Pulmonary artery endothelial cell (primary cell): Measurements from ENCODE around the gene PLS3. TPM values are rescaled to one million over a fixed set of nuclear protein-coding genes. Genes with fewer than 3 reads are reported as not detected.
"Not testable (repeated sequence)": the region's sequence is repeated elsewhere in the genome, so short reads cannot be mapped to it uniquely, and the experiment has no call there.

ENCODE experiments used
- DNase-seq: peaks from one replicate; pipeline ENCODE4 v3.0.0-alpha.2; 2011; ENCODE audit warnings: low read depth, low spot score
- total RNA-seq: library from RNA; depleted of rRNA; stranded (reverse); fragments of >200 nt; gene quantifications from 2 replicates; pipeline ENCODE4 v1.2.3, GENCODE V29; 2014

PLS3 gene
- total RNA-seq, 1 donor from 2014 or later, result 701 TPM

DNA sequence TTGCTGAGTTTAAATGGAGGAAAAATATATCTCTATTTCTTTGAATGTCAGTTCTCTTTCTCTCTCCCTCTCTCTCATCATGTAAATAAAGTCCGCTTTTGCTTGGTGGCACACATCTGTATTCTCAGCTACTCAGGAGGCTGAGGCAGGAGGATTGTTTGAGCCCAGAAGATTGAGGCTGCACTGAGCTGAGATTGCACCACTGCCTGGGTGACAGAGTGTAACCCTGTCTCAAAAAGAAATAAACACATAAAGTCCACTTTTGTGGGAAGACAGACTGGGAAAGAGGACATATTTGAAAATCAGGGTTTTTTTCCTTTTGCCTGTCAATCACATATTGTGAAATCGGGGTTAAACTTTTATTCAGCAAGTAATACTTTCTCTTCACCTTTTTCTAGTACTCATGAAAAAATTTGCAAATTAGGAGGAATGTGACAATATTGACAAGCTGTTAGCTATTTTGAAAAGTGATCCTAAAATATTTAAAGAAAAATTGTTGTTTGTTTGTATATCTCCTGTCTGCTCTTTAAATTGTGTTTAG lies 42.6 kb downstream of the PLS3 start:
- DNase-seq, result no peak

DNA sequence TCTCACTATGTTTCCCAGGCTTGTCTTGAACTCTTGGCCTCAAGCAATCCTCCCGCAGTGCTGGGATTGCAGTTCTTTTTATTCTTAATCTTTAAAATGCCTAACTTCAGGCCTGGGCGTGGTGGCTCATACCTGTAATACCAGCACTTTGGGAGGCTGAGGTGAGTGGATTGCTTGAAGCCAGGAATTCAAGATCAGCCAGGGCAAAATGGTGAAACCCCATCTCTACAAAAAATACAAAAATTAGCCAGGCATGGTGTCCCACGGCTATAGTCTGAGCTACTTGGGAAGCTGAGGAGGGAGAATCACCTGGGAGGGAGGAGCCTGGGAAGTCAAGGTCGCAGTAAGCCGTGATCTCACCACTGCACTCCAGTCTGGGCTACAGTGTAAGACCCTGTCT lies 45.9 kb downstream of the PLS3 start:
- no peak for DNase-seq

DNA sequence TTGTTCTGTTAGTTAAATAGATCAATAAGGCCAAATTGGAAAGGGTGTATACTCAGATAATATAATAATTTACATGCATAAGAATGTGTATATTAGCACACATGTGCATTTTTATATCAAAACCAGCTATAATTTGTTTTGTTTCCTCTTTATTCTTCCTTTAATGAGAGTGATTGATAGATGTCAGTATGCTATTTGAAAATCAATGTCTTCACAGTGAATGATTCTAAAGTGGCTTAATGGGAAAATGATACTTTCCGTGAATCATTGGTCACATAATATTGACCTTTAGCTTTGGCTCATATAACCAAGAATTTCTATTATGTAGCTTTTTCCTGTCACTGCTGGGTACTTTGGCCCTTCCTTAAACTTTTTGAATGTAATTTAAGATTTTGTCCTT lies 48.6 kb downstream of the PLS3 start:
- no peak for DNase-seq

DNA sequence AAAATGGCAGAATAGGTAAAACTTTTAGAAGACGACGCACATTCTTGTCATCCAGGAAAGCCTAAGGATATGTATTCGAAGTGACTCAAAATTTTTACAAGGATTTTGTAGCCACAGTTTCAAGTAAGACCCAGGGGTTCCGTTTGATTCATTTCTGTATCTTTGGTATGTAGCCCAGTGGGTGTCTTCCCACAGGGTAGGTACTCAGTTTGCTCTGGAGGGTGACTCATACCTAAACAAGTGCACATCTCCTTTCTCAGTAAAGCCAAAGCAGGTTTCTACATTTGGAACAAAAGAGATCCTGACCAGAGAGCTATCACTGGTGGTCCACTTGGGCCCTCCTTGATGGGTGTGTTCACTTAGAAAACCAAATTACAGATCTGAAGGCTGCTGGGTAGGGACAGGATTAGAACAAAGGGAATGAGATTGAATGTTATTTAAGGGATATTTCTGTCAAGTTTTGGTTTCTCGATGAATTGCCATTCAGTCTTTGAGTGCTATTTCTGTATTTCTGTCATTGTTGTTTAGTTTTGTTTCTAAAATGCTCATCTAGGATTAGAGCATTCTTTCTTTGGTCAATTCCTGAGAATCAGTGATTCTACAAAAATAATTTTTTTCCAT lies 56.1 kb downstream of the PLS3 start:
- DNase-seq, result no peak

DNA sequence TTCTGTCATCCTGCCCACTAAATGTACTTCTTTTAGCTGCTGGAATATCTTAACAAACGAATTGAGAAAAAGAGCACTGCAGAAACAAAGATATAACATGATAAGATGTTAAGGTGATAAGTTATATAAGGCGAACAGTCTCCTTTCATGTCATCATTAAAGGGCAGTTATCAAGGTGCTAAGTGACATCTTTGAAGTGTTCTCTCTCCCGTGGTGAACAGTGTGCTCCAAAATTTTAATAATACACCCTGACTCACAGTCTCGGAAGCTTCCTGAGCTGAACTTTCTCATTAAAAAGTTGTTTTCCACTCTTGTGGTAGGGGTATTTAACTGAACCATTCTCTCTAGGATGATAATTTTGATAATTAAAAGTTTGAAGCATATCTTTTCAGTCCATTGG lies 61.6 kb downstream of the PLS3 start:
- DNase-seq, result no peak

DNA sequence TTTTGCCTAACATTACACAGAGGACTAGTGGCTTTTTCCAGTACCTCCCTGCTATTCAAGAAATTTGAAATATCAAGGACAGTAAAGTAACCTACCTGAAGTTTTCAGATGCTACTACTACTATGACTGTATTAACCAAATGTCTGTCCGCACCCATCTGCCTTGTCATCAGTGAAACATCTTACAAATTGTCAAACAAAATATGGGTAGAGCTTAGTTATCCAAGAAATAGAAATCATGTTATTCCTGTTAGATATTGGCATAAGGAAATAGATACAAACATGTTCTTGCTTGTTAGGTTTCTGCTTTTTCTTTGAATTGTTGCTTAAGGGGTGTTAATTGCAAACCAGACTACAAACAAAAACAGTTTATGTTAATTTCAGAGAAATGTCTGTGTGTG lies 63.9 kb downstream of the PLS3 start:
- no peak for DNase-seq

DNA sequence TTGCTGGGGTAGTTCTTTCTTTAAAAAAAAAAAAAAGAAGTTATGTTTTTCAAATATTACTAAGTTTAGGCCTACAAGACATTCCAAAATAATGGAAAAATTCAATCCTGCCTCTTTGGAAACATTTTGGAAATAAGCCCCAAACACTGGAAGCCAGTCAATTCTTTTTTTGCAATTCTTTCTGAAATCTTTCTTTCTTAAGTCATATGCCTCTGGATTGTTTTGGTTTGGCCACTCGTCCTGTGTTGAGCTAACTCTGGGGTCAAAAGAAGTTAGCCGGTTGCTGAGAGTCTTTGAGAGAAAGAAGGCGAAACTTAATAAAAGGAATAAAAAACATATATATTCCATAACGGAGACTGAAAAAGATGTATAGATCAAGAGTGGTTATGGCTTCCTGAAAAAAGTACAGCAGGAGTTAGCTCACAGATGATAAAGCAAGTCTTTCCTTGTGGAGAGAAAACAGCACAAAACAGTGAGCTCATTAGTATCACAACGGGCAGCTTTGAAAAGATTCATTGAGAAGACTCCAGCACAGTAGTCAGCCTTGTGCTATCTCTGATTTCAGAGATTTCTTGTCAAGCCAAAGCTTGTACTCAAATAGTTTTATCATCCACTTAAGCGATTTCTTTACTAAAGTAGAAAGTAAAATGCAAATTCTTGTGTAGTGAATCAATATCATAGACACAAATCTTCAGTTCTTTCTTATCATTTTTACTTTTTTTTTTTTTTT lies 64.8 kb downstream of the PLS3 start:
- DNase-seq, result no peak

DNA sequence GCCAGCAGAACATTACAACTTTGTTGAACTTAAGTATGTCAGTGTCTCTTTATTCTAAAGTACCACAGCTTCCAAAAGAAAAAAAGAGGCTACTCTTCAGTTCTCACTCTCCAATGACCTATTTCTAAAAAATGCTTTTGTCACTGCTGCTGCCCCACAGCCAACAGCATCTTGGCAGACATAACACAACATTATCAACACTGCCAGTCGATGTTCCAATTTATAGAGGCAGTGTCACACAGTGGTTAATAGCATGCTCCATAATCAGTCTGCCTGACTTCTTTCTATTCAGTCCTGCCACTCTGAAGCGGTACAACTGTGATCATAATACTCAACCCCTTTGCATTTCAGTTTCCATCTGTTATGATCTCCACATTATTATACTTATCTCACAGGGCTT lies 69.2 kb downstream of the PLS3 start:
- no peak for DNase-seq

DNA sequence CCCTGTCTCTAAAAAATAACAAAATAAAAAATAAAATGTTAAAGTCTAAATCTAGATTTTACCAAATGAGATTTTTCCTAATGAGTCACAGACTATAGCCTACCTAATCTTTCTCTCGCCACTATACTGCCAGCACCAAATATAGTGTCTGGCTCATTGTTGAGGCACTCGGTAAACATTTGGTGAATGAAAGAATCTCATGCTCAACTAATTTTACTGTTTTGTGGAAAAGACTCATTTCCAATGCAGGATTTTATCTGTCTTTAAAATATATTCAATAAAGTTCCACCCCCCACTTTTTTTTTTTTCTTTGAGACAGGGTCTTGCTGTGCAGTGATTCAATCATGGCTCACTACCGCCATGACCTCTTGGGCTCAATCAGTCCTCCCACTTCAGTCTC lies 71.5 kb downstream of the PLS3 start:
- DNase-seq, result no peak

DNA sequence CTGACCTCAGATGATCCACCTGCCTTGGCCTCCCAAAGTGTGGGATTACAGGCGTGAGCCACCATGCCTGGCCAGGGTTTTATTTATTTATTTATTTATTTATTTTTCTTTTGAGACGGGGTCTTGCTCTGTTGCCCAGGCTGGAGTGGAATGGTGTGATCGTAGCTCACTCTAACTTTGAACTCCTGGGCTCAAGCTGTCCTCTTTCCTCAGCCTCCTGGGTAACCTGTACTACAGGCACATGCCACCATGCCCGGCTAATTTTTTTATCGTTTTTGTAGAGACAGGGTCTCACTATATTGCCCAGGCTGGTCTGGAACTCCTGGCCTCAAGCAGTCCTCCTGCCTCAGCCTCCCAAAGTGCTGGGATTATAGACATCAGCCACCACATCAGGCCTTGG lies 72.4 kb downstream of the PLS3 start:
- DNase-seq, result not testable (repeated sequence)

DNA sequence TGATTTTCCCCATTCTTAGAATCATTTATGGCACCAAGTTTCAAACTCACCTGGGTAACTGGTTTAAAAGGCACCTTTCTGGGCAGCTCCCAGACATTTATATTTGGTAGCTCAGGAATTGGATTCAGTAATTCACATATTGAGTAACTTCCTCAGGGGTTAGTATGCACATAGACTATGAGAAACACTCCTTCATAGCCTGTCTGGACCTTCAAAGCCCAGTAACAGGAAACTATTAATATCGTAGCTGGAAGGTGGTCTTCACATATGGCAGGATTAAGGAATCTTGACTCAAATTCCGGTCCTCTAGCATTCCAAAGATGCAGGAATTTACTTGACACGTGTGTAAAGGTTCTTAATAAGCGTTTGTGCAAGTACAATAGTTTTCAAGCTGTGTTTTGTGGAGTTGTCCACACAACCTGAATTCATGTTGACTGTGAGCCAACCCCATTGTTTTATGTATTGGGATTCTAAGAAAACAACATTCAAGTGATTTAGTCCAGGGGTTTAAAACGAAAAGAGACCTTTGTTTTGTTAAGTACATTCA lies 78.4 kb downstream of the PLS3 start:
- DNase-seq, result peak; percentile 30

DNA sequence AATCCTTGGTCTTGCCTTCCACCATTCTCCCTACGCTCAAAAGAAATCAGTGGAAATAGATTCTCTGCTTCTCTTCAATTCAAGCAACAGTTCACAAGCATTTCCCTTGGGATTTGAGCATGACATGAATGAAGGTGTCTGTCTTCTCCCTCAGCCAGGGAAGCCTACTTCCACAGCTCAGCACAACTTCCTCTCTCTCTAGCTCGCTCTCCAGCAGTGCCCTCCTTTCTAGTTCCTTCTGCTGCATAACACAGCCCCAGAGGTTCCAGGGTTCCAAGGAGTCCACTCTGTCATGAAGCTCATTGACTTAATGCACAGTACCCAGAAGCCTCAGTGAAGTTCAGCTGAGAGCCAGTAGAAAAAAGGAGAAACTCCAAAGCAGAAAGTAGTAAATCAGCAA lies 81.3 kb downstream of the PLS3 start:
- no peak for DNase-seq

DNA sequence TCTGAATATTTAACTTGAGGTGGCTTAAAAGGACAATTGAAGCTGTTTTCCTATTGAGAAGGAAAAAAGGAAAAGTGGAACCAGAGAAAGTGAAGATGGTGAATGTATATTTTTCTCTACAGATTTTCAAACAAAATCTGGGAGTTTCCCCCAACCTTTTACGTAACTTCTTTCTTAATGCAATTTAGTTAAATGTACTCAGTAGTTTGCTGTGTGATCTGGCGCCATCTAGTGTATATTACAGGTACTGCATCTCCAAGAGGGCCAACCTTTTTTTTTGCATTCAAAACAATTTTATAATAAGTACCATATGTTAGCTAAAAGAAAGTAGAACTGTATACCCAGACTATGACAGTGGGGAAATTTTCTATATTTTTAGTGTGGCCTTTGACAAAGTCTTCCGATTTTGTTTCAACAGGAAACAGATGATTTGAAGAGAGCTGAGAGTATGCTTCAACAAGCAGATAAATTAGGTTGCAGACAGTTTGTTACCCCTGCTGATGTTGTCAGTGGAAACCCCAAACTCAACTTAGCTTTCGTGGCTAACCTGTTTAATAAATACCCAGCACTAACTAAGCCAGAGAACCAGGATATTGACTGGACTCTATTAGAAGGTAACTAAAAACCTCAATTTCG lies 82.0 kb downstream of the PLS3 start:
- peak; percentile 2 for DNase-seq

DNA sequence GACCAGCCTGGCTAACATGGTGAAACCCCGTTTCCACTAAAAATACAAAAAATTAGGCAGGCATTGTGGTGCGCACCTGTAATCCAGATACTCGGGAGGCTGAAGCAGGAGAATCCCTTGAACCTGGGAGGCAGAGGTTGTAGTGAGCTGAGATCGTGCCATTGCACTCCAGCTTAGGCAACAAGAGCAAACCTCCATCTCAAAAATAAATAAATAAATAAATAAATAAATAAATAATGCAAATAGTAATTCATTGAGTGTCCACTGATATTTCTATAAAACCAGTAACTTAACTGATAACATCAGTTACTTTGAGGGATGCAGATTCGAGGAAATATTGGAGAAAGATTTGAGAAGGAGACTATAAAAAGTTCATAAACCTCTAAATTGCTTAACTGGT lies 83.4 kb downstream of the PLS3 start:
- not testable (repeated sequence) for DNase-seq

DNA sequence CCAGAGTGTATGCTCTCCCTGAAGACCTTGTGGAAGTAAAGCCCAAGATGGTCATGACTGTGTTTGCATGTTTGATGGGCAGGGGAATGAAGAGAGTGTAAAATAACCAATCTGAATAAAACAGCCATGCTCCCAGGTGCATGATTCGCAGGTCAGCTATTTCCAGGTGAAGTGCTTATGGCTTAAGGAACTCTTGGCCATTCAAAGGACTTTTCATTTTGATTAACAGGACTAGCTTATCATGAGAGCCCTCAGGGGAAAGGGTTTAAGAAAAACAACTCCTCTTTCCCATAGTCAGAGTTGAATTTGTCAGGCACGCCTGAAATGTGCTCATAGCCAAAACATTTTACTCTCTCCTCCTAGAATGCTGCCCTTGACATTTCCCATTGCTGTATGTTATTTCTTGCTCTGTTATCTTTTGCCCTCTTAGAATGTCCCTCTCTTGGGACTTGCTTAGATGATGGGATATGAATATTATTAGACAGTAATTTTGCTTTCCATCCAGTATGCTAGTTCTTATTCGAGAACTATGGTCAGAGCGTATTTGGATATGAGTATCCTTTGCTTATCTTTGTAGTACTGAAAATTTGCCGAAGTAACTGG lies 88.6 kb downstream of the PLS3 start:
- DNase-seq, result no peak

DNA sequence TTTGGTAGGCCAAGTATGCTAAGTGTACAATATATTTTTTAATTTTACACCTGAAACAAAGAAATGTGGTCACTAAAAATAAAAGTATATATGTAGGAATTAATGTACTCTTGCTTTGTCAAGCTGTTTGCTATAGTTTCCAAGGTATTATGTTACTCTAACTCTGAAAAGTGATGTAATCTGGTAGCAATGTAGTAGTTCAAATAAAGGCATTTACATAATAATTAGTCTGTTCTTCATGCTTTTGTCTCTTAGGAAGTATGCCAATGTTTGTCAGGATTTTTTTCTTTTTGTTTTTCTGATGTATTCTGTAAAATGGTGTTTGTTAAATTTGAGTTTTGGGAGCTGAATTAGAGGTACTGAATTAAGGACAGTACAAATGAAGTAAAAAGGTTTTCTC lies 89.5 kb downstream of the PLS3 start:
- DNase-seq, result no peak

DNA sequence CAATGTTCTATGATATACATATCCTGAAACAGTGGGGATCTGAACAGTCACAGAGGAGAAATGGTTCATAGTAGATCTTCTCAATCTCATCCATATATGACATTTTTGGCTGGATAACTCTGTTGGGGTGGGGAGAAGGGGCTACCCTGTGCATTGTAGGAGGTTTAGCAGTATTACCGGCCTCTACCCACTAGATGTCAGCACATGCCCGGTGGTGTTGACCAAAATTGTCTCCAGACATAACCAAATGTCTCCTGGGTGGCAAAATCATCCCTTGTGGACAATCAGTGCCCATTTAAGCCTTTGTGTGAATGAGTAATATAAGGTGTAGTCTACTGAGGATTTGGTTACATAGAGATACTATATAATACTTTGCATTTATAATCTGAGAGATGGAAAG lies 89.9 kb downstream of the PLS3 start:
- DNase-seq, result no peak

DNA sequence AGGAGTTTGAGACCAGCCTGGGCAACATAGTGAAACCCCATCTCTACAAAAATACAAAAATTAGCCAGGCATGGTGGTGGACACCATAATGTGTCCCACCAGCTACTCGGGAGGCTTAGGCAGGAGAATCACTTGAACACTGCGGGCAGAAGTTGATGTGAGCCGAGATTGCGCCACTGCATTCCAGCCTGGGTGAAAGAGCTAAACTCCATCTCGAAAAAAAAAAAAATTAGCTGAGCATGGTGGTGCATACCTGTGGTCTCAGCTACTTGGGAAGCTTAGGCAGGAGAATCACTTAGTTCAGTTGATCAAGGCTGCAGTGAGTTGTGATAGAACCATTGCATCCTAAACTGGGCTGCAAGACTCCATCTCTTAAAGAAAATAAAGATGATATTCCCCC lies 91.2 kb downstream of the PLS3 start:
- no peak for DNase-seq

DNA sequence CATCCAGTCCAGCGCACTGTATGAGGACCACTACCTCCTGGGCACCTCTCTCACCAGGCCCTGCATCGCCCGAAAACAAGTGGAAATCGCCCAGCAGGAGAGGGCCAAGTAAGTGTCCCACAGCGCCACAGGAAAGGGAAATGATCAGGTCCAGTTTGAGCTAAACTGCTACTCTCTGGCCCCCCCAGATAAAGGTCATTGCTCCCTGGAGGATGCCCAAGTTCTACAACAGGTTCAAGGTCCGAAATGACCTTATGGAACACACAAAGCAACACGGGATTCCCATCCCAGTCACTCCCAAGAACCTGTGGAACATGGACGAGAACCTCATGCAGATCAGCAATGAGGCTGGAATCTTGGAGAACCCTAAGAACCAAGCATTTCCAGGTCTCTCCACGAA lies 104.1 kb downstream of the PLS3 start:
- DNase-seq, result no peak

DNA sequence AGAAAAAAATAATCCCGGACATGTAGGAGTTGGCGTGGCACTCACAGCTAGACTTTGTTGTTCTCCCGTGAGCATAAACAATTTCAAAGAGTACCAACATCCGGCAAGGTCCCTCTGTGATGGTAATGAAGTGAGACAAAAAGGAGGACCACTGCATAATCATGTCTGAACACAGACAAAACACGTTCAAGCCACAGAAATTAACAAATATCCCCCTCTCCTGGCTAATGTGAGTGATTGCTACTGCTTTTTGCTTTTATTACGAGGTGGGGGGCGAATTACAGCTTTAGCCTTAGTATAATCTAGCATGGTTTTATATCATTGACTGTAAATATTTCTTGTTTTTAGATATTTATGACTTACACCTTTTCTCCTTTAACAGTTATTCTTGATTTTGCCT lies 118.5 kb downstream of the PLS3 start:
- DNase-seq, result no peak

DNA sequence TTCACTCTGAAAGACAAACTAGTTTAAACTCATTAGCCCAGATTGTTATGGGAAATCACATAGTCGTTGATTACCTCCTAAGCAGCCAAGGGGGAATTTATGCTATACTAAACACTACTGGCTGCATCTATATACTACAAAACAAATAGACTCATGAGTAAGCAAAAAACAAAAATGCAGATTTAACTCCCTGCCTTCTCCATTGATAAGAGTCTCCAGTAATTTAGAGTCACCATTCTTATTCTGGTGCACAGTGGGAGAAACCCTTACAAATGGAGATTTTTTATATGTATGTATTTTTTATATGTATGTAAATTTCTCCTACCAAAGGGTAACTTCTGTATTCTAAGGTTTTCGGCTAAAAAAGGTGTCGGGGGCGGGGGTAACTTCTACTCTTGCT lies 126.6 kb downstream of the PLS3 start:
- no peak for DNase-seq

DNA sequence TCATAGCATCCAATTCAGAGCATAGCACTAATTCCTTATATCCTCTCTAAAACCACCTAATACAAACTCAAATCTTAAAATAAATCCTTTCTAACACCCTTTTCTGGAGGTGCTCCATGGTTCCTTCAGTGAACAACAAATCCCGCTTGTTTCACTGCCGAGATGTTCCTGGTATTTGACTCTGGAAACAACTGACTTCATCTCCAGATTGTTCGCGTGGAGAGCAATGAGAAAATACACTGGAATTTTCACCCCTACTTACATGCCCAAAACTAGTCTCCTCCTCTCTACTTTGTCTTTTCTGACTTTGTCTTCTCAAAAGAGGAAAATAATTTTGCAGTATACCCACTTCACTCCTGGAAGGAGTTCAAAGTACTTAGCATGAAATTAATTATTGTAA lies 129.0 kb downstream of the PLS3 start:
- DNase-seq, result no peak
